HG02610 (cell line): Measurements from ENCODE around the gene URI1.
A peak's percentile ranks its signal among the peaks of the same experiment; 100 is the strongest.
"Not testable (repeated sequence)": the region's sequence is repeated elsewhere in the genome, so short reads cannot be mapped to it uniquely, and the experiment has no call there.

ENCODE experiments used
- ATAC-seq: cut with Tn5 transposase; IDR thresholded peaks from one replicate; pipeline ENCODE4 v1.9.1; 2021; ENCODE audit warnings: mild to moderate bottlenecking, moderate library complexity; ENCODE audit not compliant: unreplicated experiment

The URI1 gene

GRCh38 chr19:29940971-29941585 is 961 bp upstream of the URI1 start:
- ATAC-seq = no peak

GRCh38 chr19:29942404-29943261 is 594 bp downstream of the URI1 start:
- peak; percentile 71 for ATAC-seq

GRCh38 chr19:29943615-29944014 is 1.6 kb downstream of the URI1 start:
- ATAC-seq = no peak

- ATAC-seq = no peak
Observed at GRCh38 chr19:29944390-29945012, 2.5 kb downstream of the URI1 start.

GRCh38 chr19:29945017-29945416 is 3.0 kb downstream of the URI1 start:
- ATAC-seq = no peak

- ATAC-seq = no peak
Observed at GRCh38 chr19:29945433-29945832, 3.4 kb downstream of the URI1 start.

- no peak for ATAC-seq
Observed at GRCh38 chr19:29946645-29947044, 4.6 kb downstream of the URI1 start.

GRCh38 chr19:29947871-29948270 is 5.8 kb downstream of the URI1 start:
- no peak for ATAC-seq

GRCh38 chr19:29948759-29949470 is 6.9 kb downstream of the URI1 start:
- ATAC-seq = not testable (repeated sequence)

GRCh38 chr19:29952177-29952576 is 10.1 kb downstream of the URI1 start:
- ATAC-seq = no peak

GRCh38 chr19:29952646-29953045 is 10.6 kb downstream of the URI1 start:
- ATAC-seq = no peak

- ATAC-seq = no peak
Observed at GRCh38 chr19:29953352-29954247, 11.6 kb downstream of the URI1 start.

- ATAC-seq = no peak
Observed at GRCh38 chr19:29956855-29957254, 14.8 kb downstream of the URI1 start.

- no peak for ATAC-seq
Observed at GRCh38 chr19:29961311-29961710, 19.3 kb downstream of the URI1 start.

- ATAC-seq = no peak
Observed at GRCh38 chr19:29962793-29963192, 20.8 kb downstream of the URI1 start.

GRCh38 chr19:29963576-29963975 is 21.5 kb downstream of the URI1 start:
- no peak for ATAC-seq

- ATAC-seq = no peak
Observed at GRCh38 chr19:29964171-29964570, 22.1 kb downstream of the URI1 start.

GRCh38 chr19:29965492-29965891 is 23.5 kb downstream of the URI1 start:
- ATAC-seq = no peak

GRCh38 chr19:29966142-29966541 is 24.1 kb downstream of the URI1 start:
- ATAC-seq = not testable (repeated sequence)

- ATAC-seq = no peak
Observed at GRCh38 chr19:29966588-29967249, 24.7 kb downstream of the URI1 start.
